Cortex of kidney (tissue), 1 donor: Measurements from ENCODE around the gene TTC39C.

Experiments used
- DNase-seq: peaks from one replicate; lab custom pipeline; 2025; lab: John Stamatoyannopoulos, UW

The TTC39C gene

DNA sequence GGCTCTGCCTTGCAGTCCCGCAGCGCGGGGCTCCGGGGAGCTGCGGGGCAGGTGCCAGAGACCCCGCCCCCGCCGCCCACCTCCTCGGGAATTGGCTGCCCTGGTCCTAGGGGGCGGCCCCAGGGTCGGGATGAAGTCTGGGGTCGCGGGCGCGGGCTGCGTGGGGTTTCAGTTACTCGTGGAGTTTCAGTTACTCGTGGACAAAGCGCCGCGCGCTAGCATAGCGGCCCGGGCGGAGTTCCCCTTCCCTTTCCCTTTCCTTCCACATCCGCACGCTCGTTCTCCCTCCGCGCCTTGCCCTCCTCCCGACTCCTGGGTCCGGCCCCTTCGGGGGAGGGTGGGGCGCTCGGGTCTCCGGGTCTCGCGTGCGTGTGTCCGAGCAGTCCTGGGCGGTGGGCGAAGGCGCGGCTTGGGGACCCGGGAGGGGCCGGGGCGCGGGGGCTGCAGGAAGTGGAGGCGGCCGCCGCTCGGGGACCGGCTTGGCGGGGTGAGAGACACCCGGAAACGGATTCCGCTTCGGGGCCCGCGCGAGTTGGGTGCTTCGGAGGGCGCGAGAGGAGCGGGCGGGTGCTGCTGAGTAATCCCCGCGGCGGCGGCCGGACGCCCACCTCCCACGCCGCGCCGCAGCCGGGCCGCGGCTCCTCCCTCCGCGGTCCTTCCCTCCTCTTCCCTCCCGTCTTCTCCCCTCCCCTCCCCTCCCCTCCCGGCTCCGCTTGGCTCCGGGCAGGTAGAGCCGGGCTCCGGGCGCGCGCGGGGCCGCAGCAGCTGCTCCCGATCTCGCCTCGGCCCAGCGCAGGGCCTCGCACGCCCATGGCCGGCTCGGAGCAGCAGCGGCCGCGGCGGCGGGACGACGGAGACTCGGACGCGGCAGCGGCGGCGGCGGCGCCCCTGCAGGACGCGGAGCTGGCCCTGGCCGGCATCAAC is at the start of gene TTC39C:
TSS of gene TTC39C (plus strand) at position 693 of the 924 bp plus-strand sequence. CDS start at position 811, 118 bp downstream.
- no peak for DNase-seq

DNA sequence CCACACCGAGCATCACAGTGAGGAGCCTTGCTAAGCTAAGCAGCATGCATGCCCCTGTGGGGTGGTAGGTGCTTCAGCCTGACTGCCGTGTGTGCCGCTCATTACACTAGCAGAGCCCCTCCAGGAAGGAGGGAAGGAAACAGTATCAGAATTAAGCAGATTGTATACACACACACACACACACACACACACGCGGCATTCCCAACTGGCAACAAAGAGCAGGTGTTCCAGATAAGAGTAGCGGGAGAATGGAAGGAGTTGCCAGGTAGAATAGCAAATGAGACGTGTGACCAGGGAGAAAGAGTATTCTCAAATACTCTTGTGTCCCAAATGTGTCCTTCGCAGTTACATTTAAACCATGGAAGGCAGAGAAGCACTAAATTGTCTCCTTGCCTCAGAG is 47.6 kb upstream of the TTC39C start:
- no peak for DNase-seq

DNA sequence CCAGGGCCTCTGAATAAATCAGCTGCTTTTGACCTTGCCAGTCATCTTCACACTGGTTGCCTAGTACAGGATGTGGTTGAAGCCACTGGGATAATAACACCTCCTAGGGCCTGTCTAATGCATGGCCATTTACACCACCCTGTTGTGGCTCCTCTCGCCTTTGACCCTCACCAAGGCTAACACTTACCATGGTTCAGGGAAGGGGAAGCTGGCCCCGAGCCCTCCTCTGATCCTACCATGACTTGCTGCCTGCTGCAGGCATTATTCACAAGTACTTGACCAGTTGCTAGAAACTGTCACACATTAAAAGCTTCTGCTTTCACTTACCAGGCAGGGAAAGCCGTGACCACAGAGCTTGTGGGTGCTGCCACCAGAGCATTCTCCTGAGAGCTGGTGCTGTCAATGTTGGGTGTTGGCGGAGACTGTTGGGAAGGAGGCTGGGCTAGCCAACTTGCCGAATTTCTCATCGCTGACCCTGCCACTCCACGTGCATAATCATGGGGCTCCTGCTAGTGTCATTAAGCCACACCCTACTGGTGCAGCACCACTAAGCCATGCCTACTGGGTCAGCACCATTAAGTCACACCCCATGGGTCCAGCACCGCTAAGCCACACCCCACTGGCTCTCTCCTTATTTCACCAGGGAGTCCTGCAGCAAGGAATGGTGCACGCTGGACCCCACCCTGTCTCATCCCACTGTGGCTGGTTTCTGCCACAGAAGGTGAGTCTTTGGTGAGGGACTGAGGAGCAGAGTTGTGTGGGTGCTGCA is 47.0 kb upstream of the TTC39C start:
- DNase-seq, result no peak

DNA sequence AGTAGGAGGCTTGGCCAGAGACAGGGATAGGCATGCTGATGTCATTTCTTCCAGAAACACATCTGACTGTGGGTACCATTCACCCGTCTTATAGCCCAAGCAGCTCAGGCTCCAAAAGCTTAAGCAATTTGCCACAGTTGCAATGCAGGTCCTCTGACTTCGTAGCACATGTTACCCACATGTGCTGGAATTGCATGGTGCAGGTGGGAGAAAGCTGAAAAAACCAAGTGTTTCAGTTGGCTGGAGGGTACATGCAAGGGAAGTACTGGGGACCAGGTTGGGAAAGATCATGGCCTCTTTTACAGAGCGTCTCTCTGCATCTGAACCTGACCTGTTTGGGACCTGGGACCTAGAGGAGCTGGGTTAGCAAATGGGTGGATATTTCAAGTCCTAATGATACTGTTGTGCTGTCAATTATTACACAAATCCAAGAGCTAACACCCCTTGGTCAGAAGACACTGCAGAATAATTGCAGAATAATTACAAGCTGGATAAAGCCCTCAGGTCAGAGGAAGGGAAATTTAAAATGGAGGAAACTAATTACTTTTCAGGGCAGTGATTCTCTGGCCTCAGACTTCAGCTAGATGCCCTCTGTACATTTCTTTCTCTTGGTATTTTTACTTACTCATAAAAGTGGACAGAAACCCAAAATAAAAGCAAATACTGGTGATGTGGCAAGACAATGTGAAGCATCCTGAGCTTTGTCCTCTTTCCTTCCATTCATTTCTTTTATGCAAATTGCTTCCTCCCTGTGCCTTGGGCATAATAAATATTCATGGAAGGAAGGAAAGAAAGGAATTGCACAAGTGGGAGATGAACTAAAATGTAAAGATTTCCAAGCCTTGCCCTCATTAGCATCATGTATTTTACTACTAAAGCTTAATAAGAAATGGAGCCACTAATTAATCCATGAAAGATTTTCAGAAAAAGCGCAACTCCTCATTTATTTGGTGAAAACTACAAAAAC is 45.6 kb upstream of the TTC39C start:
- no peak for DNase-seq

DNA sequence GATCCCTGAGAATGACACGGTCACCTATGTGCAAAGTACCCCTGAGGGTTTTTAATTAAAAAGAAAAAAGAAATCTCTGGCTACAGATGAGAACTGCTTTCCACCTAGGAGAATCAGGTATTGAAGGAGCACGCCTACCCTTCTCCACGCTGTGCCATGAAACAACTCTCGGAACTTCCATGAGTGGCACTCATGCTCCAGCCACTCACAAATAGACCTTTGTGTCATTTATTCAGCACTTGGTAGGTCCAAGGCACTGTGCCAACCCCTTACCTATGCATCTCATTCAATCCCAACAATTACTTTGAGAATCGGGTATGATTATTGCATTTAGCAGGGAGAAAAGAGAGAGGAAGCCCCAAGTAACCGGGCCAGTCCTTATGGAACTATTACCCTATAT is 44.9 kb upstream of the TTC39C start:
- no peak for DNase-seq

DNA sequence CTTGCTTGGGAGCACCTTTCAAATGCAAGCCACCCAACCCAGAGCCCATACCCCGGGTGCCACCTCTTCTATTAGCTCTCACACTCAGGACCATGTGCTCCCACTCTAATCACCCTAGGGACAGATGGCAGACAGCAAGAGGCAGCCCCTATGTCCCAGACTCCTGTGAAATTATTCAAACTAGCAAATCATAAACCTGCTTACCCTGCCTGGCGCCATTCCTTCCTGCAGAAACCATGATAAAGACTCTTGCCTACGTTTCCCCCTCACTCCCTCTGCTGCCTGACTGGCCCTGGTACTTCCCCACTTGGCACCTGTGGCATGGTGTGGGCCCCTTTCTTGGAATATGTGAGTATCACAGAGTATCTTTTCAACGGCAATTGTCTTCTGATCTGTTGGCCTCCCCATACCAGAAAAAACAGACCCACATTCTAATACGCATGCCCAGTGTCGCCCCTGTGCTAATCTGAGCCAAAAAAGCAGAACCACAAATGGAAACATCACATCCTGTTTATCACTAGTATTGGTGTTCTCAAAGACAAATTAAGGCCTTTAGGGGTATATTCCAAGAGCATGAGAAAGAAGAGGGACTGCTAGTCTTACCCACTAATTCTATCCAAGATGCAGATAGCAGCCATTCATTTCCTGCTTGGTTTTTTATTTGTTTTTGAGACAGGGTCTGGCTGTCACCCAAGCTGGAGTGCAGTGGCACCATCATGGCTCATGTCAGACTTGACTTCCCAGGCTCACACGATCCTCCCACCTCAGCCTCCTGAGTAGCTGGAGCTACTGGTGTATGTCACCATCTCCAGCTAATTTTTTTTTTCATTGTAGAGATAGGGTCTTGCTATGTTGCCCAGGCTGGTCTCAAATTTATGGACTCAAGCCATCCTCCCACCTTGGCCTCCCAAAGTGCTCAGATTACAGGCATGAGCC is 44.1 kb upstream of the TTC39C start:
- no peak for DNase-seq

DNA sequence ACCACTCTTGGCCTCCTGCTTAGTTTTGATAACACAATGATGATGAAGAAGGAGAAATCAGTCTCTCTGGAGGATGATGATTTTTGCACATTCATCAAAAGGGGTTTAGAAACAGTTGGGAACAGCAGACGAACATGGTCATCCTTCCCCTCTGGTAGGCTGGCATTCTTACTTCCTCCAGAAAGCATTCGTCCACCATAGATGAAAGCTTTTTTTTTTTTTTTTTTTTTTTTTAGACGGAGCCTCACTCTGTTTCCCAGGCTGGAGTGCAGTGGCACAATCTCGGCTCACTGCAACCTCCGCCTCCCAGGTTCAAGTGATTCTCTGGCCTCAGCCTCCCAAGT is 43.5 kb upstream of the TTC39C start:
- DNase-seq, result no peak

DNA sequence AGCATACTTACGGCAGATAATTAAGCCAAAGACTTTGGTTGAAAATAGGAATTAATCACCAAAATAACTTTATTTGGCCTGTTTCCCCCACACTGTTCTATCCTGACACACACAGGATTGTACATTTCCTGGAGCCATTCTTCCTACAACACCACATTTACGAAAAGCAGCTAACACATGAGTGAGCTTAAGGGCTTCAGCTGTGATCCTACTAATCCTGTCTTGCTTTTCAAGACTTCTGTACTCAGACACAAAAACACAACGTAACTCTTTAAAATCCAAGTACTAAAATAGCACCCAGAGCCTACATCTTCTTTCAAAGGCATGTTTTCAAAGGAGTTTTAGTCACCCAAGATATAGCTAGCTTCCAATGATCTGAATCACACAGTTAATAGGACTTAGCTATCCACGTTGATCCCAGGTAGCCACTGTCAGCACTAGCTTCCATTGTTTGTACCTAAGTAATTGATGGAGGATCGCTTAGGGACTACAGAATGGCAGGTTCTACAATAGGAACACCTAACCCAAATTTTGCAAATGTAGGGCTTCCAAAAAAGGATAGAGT is 42.8 kb upstream of the TTC39C start:
- DNase-seq, result no peak

DNA sequence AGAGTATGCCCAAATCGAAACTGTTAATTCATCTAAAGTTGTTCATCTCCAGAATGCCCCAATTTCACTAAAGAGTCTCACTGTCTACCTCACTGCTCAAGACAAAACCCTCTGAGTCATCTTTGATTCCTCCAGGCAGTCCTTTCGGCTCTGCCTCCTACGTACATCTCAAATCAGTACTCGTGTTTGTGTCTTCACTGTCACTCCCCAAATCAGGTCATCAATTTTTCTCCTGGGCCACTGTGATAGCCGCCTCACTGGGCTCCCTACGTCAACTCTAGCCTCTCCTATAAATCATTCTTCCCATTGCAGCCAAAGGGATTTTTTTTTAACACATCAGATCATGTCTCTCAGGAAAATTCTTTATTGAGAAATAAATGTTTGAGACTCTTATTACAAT is 42.1 kb upstream of the TTC39C start:
- no peak for DNase-seq

DNA sequence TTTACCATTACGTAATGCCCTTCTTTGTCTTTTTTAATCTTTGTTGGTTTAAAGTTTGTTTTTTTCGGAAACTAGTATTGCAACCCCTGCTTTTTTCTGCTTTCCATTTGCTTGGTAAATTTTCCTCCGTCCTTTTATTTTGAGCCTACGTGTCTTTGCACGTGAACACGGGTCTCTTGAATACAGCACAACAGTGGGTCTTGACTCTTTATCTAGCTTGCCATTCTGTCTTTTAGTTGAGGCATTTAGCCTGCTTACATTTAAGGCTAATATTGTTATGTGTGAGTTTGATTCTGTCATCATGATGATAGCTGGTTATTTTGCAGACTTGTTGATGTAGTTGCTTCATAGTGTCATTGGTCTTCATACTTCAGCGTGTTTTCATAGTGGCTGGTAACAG is 37.5 kb upstream of the TTC39C start:
- no peak for DNase-seq

DNA sequence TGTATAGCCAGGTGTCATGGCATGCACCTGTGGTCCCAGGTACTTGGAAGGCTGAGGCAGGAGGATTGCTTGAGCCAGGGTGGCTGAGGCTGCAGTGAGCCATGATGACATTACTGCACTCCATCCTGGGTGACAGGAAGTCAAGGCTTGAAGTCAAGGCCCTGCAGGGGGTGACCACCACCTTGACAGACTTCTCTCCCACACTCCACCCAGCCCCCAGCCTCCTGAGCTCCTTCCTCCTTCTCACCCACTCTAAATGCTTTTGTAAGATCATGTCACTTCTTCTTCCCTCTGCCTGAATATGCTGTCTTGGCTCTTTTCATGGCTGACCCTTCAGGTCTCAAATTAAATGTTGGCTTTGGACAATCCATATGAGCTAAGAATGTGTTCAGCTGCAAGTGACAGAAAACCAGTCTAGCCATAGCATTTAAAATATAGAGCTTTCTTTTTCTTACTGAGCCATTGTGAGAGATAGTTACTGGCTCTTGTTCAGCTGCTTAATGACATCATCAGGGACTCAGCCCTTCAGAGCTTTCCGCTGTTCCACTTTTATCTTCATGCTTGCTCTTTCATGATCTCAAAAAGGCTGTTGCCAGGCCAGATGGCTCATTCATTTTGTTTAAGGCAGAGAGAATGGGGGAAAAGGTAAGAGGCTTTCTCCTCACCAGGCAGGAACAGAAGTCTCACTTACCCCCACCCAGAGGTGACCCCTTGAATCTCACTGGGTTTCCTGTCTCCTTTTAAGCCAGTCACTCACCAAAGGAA is 36.7 kb upstream of the TTC39C start:
- no peak for DNase-seq

DNA sequence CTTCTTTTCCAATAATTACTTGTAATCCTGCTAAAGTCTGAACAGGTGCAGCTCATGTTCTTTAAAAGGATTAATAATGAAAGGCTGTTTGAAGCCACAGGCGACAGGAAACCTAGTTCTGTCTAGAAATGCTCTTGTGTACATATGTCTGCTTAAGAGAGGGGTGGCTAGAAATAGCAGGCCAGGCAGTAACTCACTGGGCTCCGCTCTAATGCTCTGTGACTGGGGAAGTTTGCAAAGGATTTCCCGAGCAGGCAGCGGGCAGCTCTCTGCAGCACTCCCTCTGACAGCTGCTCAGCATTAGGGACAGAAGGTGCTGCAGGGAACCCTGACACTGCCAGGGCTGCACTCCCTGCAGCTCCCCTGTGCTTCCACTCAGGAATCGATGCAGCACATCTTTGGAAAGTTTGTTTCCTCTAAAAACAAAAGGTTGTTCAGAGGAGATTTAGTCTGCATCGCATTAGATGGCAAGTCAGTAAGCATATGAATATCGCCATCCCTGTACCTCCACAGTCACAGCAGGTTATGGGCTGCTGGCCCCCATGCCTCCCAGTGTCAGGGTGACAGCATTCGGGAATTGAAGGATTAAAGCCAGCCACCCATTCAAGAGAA is 33.1 kb upstream of the TTC39C start:
- DNase-seq, result no peak

DNA sequence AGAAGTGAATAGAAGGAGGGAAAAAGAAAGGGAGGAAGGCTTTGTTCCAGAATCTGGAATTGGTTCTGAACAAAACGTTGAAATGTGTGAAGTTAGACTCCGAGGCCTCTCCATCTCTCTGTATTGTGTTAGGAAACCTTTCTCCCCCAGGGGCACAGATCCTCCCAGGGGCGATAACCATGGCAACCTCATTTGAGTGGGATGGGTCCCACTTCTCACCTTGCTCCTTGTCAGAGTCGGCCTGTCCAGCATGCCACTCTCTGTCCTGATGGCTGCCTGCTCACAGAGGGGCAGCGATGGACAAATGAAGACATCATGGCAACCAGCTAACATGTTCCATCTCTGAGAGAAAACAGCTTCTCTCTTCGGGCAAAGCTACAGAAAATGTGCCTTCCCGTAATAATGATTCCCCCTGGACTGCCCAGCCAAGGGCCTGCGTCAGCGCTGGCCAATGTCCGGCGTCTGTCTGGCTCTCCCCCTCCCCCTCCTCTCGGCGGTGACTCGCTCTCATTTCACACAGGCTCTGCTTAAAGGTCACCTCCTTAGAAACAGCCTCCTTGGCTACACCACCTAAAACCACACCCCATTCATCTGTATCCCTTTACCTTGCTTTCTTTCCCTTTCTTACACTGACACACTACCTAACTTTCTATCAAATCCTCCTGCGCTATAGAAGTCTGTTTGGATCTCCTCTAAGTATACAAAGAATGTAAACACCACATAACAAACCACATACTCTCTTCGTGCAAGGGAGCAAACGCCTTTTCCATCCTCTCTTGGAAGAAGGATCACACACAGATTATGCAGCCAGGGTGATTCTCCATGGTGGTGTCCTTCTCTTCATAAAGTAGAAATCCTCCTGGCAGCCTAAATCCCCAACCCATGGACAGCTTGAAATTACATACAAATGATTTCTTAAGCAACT is 32.1 kb upstream of the TTC39C start:
- DNase-seq, result no peak

DNA sequence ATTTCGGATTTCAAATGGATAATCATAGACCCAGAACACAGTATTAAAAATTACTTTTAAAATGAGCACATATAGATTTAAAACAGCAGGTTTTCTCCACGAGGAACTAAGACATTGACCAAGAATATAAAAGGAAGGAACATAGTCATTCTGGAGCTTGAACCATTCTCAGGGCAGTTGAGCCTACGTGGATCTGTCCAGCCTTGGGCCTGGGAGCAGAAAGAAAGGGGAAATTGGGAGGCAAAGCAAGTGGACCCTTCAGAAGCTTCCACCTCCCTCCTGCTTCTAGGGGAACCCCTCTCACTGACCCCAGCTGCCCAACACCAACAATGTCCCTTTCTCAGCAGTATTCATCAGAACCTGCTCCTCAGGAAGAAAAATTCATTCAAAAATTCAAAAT is 31.4 kb upstream of the TTC39C start:
- no peak for DNase-seq

DNA sequence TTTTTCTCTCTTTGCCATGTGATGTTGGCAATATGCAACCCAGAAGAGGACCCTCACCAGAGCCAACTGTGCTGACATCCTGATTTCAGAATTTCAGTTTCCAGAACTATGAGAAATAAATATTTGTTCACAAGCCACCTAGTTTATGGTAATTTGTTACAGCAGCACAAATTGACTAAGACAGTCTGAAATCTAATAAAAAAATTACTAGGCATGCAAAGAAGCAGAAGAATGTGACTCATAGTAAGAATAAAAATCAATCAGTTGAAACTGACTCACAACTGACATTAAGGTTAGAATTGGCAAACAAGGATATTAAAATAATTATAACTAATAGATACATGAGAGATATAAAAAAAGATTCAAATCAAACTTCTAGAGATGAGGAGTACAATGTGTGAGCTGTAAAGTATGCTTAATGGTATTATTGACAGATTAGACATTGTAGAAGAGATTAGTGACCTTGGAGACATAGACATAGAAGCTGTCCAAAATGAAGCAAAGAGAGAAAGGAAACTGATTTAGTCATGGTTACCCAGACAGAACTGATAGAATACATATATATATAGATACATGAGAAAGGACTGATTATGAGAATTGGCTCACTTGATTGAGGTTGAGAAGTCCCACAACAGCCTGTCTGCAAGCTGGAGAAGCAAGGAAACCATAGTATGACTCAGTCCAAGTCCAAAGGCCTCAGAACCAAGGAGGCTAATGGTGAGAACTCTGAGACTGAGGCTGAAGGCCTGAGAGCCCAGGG is 27.8 kb upstream of the TTC39C start:
- no peak for DNase-seq

DNA sequence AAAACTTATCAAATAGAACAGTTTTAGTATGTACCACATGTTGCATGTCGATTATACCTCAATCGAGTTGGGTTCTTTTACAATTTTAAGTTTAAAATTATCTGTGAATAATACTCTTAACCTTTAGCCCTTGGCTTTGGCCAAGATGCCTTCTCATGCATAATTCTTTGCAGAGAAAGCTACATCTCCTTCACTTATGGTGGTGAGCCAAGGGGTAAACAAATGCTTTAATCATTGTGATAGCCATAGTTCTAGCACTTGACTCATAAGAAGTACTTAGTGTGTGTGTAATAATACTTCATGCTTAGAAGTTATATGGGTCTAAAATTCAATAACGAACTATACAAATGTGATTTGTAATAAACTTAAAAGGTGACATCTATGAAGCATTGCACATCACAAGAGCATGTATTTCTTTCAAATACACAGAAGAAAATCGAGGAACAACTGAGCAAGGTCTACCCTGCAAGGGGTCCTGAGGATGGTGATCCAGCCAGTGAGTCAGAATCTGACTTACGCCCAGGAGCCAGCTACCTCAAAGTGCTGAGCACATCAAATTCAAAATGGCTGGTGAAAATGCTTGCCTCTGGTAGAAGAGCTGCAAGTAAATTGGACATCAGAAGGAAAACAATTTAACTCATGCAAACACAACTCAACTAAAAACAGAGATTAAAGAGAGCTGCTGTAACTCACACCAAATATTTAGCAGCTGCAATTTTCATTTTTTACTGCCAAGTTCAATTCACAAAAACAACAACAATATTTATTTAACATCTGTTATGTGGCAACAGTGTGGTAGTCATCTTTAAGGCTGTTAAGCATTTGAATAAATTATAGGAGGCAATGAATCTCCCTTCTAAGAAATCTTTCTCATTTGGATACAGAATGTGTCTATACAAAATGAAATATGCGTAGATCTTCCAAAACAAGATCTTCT is 23.8 kb upstream of the TTC39C start:
- no peak for DNase-seq
